ENCODE data around the gene SEMA5B.

SEMA5B gene

DNA sequence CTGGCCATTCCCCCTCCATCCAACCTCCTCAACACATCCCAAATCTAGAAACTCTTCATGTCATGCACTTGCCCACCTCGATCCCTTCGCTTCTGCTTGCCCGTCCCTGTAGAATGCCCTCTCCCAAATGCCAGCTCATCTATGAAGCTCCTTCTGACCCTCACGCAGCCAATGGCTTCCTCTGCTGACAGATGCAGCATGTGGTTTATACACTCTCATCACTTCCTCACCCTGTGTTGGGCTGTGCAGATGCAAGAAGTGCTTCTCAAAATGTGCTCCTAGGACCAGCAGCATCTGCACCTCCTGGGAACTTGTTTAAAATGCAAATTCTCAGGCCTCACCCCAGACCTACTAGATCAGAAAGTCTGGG is 51.7 kb downstream of the SEMA5B start:
- in situ Hi-C loops (cut with MboI; ENCODE audit: low sequenced_read_pairs): no loop called here

DNA sequence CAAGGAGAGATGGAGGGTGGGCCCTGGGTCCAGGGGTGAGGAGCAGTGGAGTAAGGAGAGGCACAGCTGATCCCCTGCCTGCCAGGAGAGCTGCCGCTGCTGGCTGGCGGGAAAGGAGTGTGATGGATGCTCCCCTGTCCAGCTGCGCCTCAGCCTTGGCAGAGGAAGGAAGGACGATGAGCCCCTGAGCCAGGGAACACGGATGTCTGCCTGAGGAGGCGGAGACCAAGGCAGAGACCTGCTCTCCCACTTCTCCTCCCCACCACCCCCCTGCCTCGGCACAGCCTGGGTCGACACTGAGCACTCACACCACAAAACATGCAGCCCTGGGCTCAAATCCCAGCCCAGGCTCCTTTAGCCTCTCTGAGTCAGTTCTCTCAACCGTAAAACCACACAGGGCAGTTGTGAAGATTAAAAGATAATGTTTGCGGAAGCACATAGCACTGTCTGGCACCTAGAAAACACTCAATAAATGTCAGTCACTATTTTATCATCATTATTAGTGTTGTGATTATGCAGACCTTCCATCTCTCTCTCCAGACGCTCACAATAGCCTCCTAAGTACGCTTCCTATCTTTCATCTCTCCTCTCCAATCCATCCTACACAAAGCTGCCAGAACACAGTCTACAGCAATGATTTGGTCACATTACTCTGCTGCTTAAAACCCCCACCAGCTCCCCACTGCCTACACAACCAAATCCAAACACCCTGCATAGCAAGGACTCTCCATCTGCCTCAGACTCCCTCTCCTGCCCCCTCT is 52.2 kb downstream of the SEMA5B start:
- in situ Hi-C loops (cut with MboI; ENCODE audit: low sequenced_read_pairs): no loop called here

DNA sequence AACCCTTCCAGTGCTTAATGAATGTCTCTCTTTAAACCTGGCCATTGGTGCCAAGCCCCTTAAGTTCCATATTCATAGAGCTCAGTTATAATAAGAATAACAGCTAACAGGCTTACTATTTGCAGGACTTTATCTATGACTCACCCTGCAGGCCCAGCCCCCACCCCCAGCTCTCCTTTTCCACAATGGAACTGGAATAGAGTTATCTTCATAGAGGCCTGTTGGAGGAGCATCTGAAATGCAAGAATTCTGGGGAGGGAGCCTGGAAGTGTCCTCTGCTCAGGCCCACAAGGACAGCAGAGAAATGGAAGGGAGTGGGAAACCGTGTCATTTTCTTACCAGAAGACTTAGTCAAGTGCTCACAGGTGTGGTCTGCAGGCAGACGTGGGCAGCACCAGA is 52.8 kb downstream of the SEMA5B start:
- in situ Hi-C loops (cut with MboI; ENCODE audit: low sequenced_read_pairs): no loop called here

DNA sequence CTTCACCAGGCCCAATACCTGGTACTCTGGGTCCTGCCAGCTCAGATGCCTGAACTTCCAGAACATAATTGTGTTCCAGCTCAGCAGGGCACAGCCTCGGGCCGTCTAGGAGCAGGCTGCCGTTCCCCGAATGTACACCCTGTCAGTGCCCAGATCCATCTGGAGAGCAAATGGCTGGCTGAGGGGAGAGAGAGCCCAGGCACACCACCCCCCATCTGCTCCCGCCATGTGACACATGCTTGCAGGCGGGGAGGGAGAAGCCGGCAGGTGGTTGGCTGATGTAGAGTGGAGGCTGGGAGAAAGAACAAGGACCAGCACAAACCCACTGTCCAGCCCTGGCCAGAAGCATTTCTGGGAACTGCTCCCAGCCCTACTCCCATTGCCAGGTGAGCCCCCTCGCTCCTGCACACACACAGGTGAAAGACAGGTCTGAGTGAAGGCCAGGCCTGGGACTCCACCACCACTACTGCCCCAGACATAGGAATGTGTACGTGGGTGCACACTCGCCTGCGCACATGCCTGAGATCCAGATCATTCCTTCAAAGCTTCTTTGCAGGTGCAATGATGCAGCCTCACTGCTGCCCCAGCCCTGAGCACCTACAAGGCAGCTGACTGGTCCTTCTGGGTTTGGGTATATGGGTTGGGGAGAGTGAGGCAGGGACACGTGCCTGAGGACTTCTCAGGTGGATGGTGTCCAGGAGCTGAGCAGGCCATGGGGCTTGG is 53.5 kb downstream of the SEMA5B start:
- in situ Hi-C loops (cut with MboI; ENCODE audit: low sequenced_read_pairs): no loop called here

DNA sequence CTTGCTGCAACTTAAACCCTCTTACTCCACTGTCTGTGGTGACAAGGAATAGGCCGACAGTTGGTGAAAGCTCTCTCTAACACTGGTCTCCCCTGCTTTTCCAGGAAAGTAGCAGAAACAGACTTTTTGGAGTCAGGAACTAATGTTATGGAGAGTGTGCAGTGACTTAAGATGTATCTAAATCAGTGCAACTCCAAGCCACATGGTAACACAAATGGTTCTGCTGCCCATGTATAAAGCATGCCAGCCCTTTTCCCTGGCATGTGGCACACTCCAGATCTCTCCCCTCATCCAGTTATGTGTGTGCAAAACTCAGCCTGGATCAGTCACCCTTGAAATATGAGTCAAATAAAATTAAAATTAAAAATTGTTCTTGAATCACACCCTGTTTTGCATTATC is 55.4 kb downstream of the SEMA5B start:
- in situ Hi-C loops (cut with MboI; ENCODE audit: low sequenced_read_pairs): no loop called here

DNA sequence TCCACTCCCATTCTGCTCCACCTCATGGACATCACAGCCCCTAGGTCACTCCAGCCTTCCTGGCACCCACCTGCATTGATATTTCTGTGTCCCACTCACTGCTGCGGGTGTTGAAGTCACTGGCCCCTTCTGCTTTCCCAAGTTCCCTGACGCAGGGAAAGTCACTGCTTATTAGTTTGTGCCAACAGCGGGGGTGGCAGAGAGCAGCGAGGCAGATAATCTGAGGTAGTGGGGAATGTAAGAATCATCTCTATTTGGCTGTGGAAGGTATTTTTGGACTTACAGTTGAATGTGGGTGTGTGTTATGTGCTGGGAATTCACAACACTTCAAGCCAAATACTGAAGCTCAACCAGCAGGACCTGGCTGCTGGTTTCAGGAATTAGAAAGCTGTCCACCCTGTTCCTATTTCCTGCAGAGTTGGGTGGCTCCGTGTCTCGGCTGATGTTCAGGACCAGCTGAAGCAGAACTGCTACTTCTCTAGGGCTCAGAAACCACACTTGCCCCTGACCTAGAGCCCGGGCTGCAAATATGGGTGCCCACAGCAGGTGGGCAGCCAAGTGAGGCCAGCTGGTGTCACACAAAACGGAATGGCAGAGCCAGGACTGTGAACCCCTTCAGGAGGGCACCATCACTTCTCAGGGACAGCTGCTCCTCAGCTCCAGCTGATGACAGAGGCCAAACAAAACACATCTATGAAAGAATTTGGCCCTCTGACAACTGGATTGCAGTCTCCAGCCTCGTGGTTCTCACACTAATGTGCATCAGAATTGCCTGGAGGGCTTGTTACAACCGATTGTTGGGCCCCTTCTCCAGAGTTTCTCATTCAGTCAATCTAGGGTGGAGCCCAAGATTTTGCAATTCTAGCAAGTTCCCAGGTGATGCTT is 57.7 kb downstream of the SEMA5B start:
- in situ Hi-C loops (cut with MboI; ENCODE audit: low sequenced_read_pairs): no loop called here

DNA sequence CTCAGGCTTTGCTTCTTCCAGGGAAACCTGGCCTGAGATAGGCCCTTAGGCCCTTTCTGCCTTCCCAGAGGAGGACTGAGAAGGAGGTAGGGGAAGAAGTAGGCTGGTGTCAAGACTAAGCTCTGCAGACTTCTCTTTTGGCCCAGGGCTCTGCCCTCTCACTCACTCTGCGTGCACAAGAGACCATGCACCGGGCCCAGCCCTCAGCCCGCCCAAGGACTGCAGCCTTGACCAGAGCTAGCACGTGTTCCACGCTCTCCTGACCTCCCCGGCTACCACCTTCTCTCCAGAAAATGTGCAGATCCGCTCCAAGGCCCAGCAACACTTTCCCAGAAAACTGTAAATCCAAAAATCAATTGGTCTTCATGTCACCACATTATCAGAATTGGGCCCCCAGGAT is 59.8 kb downstream of the SEMA5B start:
- in situ Hi-C loops (cut with MboI; ENCODE audit: low sequenced_read_pairs): no loop called here

DNA sequence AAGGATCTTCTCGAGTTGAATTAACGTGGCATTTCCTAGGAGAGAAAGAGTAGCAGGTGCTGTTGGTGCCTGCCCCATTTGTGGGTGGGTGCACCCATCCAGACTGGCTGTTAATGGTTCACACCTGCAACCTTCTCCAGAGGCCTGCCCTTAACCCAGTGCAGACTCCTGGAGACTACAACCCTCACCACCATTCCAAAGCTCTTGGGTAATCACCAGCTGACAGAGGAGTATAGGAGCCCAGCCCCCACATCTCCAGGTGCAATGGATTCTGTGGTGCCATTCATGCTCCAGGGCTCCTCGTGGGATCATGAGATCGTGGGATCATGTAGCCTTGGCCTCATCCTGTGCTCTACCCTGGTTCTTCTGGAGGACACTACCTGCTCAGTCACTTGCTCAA is 60.2 kb downstream of the SEMA5B start:
- in situ Hi-C loops (cut with MboI; ENCODE audit: low sequenced_read_pairs): no loop called here

DNA sequence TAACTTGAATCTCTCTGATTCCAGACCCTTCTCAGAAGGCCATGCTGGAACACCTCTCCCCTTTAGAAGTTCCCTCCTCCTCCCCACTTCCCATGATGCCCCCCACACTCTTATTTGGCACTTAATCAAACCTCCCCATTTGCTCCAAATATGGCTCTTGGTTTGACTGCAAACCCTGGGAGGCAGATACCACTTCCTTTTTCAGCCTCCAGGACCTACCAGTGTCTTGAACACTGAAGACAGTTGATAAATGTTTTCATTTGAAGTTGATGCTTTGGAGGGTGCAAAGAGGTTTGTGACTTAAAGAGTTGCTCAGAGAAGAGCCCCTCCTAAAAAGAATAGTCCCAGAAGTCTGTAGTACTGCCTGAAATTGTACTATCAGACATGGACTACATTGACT is 61.5 kb downstream of the SEMA5B start:
- in situ Hi-C loops (cut with MboI; ENCODE audit: low sequenced_read_pairs): no loop called here

DNA sequence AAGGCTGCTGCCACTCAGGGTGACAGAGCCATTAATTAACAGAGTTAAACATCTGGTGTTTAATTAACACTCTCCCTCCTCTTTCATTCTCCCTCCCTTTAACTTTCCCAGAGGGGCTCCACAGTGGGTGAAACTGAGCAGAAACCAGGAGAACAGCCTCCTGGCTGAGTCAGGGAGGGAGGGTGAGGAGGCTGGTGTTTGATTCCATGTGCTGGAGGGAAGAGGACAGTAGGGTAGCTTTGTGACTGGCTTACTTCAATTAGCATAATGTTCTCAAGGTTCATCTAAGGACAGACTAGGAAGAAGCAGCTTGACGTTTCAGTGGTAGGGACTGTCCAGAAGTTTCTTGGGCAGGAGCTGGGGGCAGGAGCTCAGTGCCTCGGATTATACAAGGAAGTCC is 62.8 kb downstream of the SEMA5B start:
- in situ Hi-C loops (cut with MboI; ENCODE audit: low sequenced_read_pairs): no loop called here

DNA sequence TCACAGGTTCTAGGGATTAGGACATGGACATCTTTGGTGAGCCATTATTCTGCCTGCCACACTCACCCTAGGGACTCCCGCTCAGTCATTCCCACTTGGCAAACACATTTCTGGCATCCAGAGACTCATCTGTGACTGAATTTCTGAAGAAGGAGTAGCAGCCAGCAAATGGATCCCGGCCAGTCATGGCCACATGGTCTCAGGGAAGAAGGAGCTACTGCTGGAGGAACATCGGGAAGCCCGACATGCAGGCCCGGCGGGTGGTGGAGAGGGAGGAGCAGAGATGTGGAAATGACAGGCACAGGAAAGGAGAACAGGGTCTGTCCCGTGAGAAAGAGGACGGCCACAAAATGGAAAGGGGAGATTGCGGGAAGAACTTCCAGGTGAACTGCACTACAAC is 65.4 kb downstream of the SEMA5B start:
- in situ Hi-C loops (cut with MboI; ENCODE audit: low sequenced_read_pairs): no loop called here

DNA sequence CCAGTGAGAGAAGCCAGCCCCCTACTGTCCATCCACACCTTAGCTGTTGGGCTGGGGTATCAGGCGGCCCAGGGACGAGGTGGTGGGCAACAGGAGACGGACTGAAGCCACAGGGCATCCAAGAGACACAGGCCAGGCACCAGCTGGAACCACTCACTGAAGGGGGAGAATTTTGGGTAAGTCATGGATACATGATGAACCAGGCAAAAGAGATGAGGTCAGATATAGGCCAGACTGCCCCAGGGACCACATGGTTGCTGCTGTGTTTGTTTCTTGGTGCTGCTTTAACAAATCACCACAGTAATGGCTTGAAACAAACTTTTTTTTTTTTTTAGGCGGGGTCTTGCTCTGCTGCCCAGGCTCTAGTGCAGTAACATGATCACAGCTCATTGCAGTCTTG is 66.4 kb downstream of the SEMA5B start:
- in situ Hi-C loops (cut with MboI; ENCODE audit: low sequenced_read_pairs): no loop called here

DNA sequence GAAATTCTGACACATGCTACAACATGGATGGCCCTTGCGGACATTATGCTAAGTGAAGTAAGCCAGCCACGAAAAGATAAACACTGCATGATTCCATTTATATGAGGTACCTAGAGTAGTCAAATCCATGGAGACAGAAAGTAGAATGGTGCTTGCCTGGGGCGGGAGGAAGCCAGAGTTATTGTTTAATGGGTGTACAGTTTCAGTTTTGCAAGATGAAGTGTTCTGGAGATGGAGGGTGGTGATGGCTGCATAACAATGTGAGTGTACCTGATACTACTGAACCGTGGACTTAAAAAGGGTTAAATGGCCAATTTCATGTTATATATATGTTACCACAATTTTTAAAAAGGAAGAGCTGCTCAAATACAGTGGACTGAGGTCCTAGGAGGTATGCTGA is 66.9 kb downstream of the SEMA5B start:
- in situ Hi-C loops (cut with MboI; ENCODE audit: low sequenced_read_pairs): no loop called here

DNA sequence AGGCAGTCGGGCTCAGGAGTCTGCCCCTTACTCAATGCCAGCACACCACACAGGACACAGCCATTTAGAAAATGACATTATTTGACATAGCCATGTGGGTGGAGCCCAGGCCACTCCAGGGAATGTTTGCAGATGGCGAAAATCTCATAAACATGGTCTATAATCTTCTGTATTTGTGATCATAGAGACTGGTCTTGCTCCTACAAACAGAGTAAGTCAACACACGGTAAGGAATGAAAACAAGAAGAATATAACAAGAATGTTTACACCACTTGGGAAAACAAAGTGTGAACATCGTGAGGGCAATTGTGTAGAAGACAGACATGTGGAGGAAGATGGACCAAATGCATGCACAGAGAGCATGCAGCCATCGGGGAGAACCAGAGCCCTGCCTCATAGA is 68.2 kb downstream of the SEMA5B start:
- in situ Hi-C loops (cut with MboI; ENCODE audit: low sequenced_read_pairs): no loop called here

DNA sequence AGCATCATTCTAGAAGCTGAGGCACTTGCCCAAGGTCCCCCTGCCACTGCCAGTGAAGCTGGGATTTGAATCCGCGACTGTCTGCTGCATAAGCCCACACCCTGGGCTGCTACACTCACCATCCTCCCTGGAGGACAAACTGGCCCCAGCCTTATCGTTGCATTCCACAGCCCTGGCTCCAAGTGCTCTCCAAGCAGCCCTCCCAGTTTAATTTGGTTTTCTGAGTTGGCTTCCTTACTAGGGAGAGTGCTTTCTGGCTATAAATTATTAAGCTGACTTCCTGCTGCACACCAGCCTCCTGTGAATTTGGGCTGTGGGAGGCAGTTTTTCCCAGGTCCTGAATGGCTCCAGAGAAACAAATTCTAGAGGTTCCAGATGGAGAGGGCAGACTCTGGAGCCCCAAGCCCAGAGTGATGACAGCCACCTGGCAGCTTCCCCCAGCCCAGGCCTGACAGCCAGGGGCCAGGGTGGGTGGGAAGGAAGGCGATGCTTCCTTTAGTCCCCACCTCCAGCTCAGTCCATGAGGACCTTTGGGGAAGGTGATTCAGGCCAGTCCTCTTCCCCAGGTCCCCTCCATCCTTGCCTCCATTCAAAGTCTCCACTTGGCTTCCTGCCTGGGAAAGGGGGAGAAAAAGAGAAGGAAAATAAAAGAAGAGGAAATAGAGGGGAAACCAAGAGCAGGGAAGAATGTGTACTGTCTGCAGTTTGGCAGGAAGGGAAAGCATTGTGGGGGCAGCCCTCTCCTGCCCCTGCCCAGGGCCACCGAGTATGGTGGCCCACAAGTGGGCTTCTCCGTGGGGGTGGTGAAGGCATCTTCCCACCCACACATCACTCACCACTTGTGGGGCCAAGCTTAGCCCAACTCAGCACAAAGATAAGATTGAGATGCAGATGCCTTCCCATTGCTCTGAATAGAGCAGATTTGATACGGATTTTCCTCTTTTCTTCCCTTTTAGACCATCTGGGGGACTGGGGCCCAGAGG is 69.6 kb downstream of the SEMA5B start:
- in situ Hi-C loops (cut with MboI; ENCODE audit: low sequenced_read_pairs): no loop called here

DNA sequence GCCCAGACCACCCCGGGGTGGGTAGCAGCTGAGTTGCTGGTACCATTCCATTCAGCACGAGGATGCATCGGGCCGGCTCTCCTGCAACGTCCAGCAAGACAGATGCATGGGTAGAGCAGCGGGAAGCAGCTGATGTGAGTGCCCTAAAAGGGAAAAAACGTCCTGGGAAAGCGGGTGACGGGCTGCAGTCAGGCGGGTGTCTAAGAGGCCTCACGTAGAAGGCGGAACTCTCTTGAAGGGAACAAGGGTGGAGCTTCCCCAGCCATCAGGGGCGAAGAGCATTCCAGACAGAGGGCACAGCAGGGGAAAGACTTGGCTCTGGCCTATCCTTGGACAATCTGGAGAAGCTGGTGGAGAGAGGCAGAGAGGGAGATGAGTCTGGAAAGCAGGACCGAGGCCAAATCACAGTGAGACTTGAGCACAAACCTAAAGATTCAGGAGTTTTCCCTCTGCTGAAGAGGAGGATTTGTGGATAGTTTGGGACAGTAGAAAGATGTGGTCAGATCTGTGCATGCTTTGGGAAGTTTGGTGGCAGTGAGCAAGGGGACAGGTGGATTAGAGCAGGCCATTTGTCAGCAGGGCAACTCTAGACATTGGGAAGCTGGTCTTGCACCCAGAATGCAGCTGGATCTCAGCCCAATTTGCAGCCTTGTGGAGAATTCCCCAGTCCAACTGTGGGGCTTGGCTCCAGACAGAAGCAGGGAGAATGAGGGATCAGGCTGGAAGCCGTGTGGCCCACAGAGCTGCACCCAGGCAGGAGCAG is 70.7 kb downstream of the SEMA5B start:
- in situ Hi-C loops (cut with MboI; ENCODE audit: low sequenced_read_pairs): no loop called here

DNA sequence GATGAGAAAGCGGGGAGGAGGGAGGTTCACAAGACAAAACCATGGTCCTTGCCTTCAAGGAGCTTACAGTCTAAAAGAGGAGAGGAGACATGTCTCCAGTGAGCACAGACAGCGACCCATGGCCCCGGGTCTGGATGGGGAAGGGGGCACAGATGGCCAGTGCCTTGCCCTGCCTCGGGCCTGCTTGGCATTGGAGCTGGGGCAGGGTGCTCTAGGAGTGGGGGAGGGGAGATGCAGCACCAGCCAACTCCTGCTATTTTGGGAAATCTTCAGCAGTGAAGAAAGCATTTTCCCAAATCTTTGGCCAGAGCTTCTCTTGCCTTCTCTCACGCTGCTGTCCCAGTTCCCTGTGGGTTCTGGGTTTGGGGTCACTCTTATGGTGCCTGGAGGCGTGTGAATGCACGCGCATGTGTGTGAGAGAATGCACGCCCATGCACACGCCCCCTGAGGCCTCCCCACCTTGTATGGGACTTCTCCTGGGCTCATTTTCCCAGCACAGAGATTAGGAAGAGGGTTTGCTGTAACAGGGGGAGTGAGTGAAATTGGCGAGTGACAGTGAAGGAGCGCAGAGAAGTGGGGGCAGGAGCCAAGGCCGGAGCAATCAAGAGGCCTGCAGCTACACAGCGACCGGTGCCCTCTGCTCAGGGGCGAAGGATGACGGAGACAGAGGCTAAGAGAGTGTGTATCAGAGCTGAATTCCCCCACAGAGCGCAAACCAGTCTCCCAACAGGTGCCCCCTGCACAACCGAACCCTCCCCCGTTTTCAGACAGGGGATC is 71.5 kb downstream of the SEMA5B start:
- in situ Hi-C loops (cut with MboI; ENCODE audit: low sequenced_read_pairs): no loop called here

DNA sequence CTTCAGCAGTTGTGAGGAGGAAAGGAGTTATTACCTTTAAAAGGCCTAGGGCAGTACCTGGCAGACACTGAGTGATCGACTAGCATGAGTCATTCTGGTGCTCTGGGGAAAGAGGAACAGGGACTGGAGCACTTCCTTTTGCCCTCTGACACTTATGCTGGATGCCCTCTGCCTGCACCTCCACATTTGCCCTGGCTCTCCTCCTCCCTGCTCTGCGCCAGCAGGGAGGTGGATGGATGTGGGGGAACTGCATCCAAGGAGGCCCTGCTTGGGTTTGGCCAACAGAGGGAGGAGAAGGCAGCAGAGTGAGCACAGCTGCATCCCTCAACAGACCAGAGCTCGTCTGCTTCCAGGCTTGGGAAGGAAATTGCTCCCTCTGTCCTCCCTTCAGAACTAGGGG is 75.0 kb downstream of the SEMA5B start:
- in situ Hi-C loops (cut with MboI; ENCODE audit: low sequenced_read_pairs): no loop called here

DNA sequence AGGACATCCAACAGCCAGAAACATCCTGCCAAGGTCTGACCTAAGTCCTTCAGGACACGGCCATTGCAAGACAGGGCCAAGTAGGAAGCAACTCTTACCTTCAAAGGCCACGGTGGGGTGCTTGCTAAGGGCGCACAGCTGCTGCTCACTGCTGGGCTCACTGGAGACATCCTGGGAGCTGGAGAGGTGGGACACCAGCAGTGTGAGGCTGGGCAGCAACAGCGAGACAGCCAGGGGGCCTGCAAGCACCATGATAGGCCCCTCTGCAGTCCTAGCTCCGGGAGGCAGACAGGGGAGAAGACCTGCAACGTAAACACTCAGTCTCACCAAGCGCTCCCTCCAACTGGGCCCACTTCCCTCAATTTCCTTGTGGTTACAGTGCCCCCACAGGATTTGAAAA is 79.2 kb downstream of the SEMA5B start:
- in situ Hi-C loops (cut with MboI; ENCODE audit: low sequenced_read_pairs): no loop called here
